DOHH2 (cell line): ENCODE measurements around the gene CAB39.

Experiments used
- H3F3A ChIP-seq: fragments of 200-600 bp; sonication (generic), shearing (Covaris generic); 2 replicates; pipeline ENCODE4 v1.6.0; 2016; ENCODE audit warnings: antibody characterized with exemption, mild to moderate bottlenecking; ENCODE audit not compliant: control insufficient read depth, insufficient read depth
- H3K27ac ChIP-seq: fragments of 200-600 bp; sonication (generic); 2 replicates; pipeline ENCODE4 v1.5.1; 2014; ENCODE audit warnings: low read depth, mild to moderate bottlenecking, low read length, moderate library complexity
- H3K27me3 ChIP-seq: fragments of 200-600 bp; sonication (generic); 2 replicates; pipeline ENCODE4 v1.6.1; 2014; ENCODE audit warnings: mild to moderate bottlenecking, low read length, mixed read lengths; ENCODE audit not compliant: control insufficient read depth
- H3K36me3 ChIP-seq: fragments of 200-600 bp; sonication (generic); 2 replicates; pipeline ENCODE4 v1.6.1; 2014; ENCODE audit warnings: mild to moderate bottlenecking, low read length, moderate library complexity, mixed read lengths; ENCODE audit not compliant: control insufficient read depth
- H3K4me1 ChIP-seq: fragments of 200-600 bp; sonication (generic); 2 replicates; pipeline ENCODE4 v1.6.1; 2014; ENCODE audit warnings: mild to moderate bottlenecking, low read length, mixed read lengths; ENCODE audit not compliant: control insufficient read depth
- H3K4me2 ChIP-seq: fragments of 200-600 bp; sonication (generic); 2 replicates; pipeline ENCODE4 v1.6.0; 2014; ENCODE audit warnings: mild to moderate bottlenecking, low read length, moderate library complexity
- H3K4me3 ChIP-seq: fragments of 200-600 bp; sonication (generic); 2 replicates; pipeline ENCODE4 v1.5.1; 2014; ENCODE audit warnings: mild to moderate bottlenecking, low read length, mixed read lengths
- H3K79me2 ChIP-seq: fragments of 200-600 bp; sonication (generic); 2 replicates; pipeline ENCODE4 v1.6.1; 2014; ENCODE audit warnings: mild to moderate bottlenecking, low read length, mixed read lengths; ENCODE audit not compliant: control insufficient read depth
- H3K9me2 ChIP-seq: fragments of 200-600 bp; sonication (generic); replicated peaks from 2 replicates; pipeline ENCODE4 v1.6.1; 2014; ENCODE audit warnings: mild to moderate bottlenecking, low read length, mixed read lengths; ENCODE audit not compliant: control insufficient read depth
- H3K9me3 ChIP-seq: fragments of 200-600 bp; sonication (generic); 2 replicates; pipeline ENCODE4 v1.6.1; 2014; ENCODE audit warnings: antibody characterized with exemption, low read length, mixed read lengths; ENCODE audit not compliant: control insufficient read depth, insufficient read depth
- H4K20me1 ChIP-seq: fragments of 200-600 bp; sonication (generic); 2 replicates; pipeline ENCODE4 v1.6.0; 2014; ENCODE audit warnings: low read depth, mild to moderate bottlenecking, antibody characterized with exemption, low read length, moderate library complexity; ENCODE audit not compliant: control insufficient read depth, insufficient read depth
- CTCF ChIP-seq: fragments of 200-600 bp; sonication (generic); IDR thresholded peaks from one replicate; pipeline ENCODE4 v1.5.1; 2014; ENCODE audit warnings: antibody characterized with exemption, mild to moderate bottlenecking, low read depth, low read length; ENCODE audit not compliant: poor library complexity, severe bottlenecking
- EZH2phosphoT487 ChIP-seq: fragments of 200-600 bp; sonication (generic); IDR thresholded peaks from 2 replicates; pipeline ENCODE4 v1.6.1; 2017; ENCODE audit warnings: borderline replicate concordance, mild to moderate bottlenecking, antibody characterized with exemption, low read length, moderate library complexity, mixed read lengths

Gene CAB39

GRCh38 chr2:230678018-230678417 lies 34.6 kb upstream of the CAB39 start:
- H3K79me2 ChIP-seq = no peaks in the 10 kb centered on the region
- no peaks in the 10 kb centered on the region for H3F3A ChIP-seq
- 0 out of 2 replicates have a peak, but pooled peaks cover 7% of the 10 kb centered on the region for H3K27me3 ChIP-seq
- TF ChIP-seq CTCF = no peak
- TF ChIP-seq EZH2phosphoT487 = no peak
- no peak overlapping the region for H3K4me2 ChIP-seq
- H3K9me3 ChIP-seq = no peaks in the 10 kb centered on the region
- H3K4me1 ChIP-seq = no peaks in the 10 kb centered on the region
- no peaks in the 10 kb centered on the region for H4K20me1 ChIP-seq
- H3K36me3 ChIP-seq = no peaks in the 10 kb centered on the region
- H3K27ac ChIP-seq = no peak overlapping the region
- H3K4me3 ChIP-seq = no peak overlapping the region
- H3K9me2 ChIP-seq = no peaks in the 10 kb centered on the region

- no peaks in the 10 kb centered on the region for H3K79me2 ChIP-seq
- H3K4me1 ChIP-seq = no peaks in the 10 kb centered on the region
- no peaks in the 10 kb centered on the region for H3F3A ChIP-seq
- no peaks in the 10 kb centered on the region for H3K36me3 ChIP-seq
- no peak for TF ChIP-seq CTCF
- no peak for TF ChIP-seq EZH2phosphoT487
- H3K9me3 ChIP-seq = no peaks in the 10 kb centered on the region
- H3K4me2 ChIP-seq = no peak overlapping the region
- H3K9me2 ChIP-seq = no peaks in the 10 kb centered on the region
- H3K4me3 ChIP-seq = no peak overlapping the region
- H4K20me1 ChIP-seq = no peaks in the 10 kb centered on the region
- no peak overlapping the region for H3K27ac ChIP-seq
- 0 out of 2 replicates have a peak, but pooled peaks cover 7% of the 10 kb centered on the region for H3K27me3 ChIP-seq
Observed at GRCh38 chr2:230678451-230678850, 34.2 kb upstream of the CAB39 start.

GRCh38 chr2:230680463-230681170 lies 32.0 kb upstream of the CAB39 start:
- Histone ChIP-seq H3K4me1 (no peaks in the 10 kb centered on the region), H3K4me2 (no peak overlapping the region), H4K20me1 (no peaks in the 10 kb centered on the region), H3K9me2 (no peaks in the 10 kb centered on the region), H3K9me3 (no peaks in the 10 kb centered on the region), H3K36me3 (no peaks in the 10 kb centered on the region), H3K4me3 (no peak overlapping the region), H3K79me2 (no peaks in the 10 kb centered on the region), H3K27me3 (0 out of 2 replicates have a peak, but pooled peaks cover 7% of the 10 kb centered on the region), H3K27ac (no peak overlapping the region), H3F3A (no peaks in the 10 kb centered on the region)
- TF ChIP-seq EZH2phosphoT487 = no peak
- TF ChIP-seq CTCF = no peak
